ENCODE measurements around the gene ABCA9.
"Not testable (repeated sequence)": the region's sequence is repeated elsewhere in the genome, so short reads cannot be mapped to it uniquely, and the experiment has no call there.

ABCA9 gene

DNA sequence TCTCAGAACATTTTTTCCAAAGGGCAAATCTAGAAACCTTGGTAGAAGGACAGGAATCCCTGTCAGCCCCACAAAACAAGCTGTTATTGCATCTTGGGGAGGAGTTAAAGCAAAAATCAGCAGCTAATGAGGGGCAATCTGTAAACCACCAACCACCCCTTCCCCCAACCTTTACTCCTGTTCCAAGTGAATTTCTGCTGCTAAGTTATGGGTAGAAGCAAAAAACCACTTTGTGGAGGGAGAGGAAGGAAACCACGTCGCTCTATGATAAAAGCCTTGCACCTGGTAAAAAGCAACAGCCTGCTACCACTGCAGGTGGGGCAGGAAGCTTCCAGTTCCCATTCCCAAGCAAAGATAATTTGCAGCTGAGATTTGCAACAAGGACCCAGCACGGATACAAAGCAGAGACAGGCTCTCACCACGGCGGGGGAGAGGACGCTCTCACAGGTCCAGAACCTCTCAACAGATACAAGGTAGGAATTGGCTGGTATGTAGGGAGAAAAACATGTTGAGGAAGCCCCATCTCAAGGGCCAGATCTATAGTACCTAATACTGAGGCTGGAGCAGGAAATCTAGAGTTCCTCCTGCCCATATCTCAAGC lies 116.2 kb downstream of the ABCA9 start:
- Histone ChIP-seq H3K9ac (ENCODE audit: low read depth, low read length) (no peak overlapping the region), H3K9me3 (ENCODE audit: insufficient read depth, low read length, severe bottlenecking) (no peaks in the 10 kb centered on the region), H4K20me1 (ENCODE audit: insufficient read depth, low read length) (no peaks in the 10 kb centered on the region), H3K4me2 (ENCODE audit: insufficient read depth, low read length) (no peak overlapping the region), H2AFZ (ENCODE audit: low read depth, low read length) (no peak overlapping the region), H3K4me3 (ENCODE audit: low read depth in 1 of 2, low read length in 2 of 2) (no peak overlapping the region), H3K36me3 (ENCODE audit: insufficient read depth, low read length) (no peaks in the 10 kb centered on the region), H3K27me3 (ENCODE audit: insufficient read depth, low read length, poor library complexity) (no peaks in the 10 kb centered on the region), H3K27ac (ENCODE audit: low read length) (no peak overlapping the region), H3K79me2 (ENCODE audit: insufficient read depth, low read length) (no peaks in the 10 kb centered on the region), H3K4me1 (ENCODE audit: insufficient read depth, low read length) (no peaks in the 10 kb centered on the region)
- DNase-seq (peak; percentile 42), ATAC-seq (ENCODE audit: insufficient read depth, low read depth) (peak; percentile 79)
- TF ChIP-seq EZH2 (IDR thresholded peaks at IDR 0.05; ENCODE audit: borderline replicate concordance, low read depth, low read length, severe bottlenecking): no peak

- not testable (repeated sequence) for H3K4me3 ChIP-seq (ENCODE audit: low read depth in 1 of 2, low read length in 2 of 2); H3K36me3 ChIP-seq (ENCODE audit: insufficient read depth, low read length); H3K9me3 ChIP-seq (ENCODE audit: insufficient read depth, low read length, severe bottlenecking); H2AFZ ChIP-seq (ENCODE audit: low read depth, low read length); H4K20me1 ChIP-seq (ENCODE audit: insufficient read depth, low read length); H3K9ac ChIP-seq (ENCODE audit: low read depth, low read length); DNase-seq; ATAC-seq (ENCODE audit: insufficient read depth, low read depth); H3K79me2 ChIP-seq (ENCODE audit: insufficient read depth, low read length); H3K27ac ChIP-seq (ENCODE audit: low read length); H3K27me3 ChIP-seq (ENCODE audit: insufficient read depth, low read length, poor library complexity); H3K4me1 ChIP-seq (ENCODE audit: insufficient read depth, low read length); H3K4me2 ChIP-seq (ENCODE audit: insufficient read depth, low read length)
Observed at GRCh38 chr17:68943812-68944182, 116.9 kb downstream of the ABCA9 start.

- Histone ChIP-seq H4K20me1 (ENCODE audit: insufficient read depth, low read length) (no peaks in the 10 kb centered on the region), H3K4me3 (ENCODE audit: low read depth in 1 of 2, low read length in 2 of 2) (no peak overlapping the region), H3K9me3 (ENCODE audit: insufficient read depth, low read length, severe bottlenecking) (no peaks in the 10 kb centered on the region), H3K27me3 (ENCODE audit: insufficient read depth, low read length, poor library complexity) (no peaks in the 10 kb centered on the region), H3K4me1 (ENCODE audit: insufficient read depth, low read length) (no peaks in the 10 kb centered on the region), H2AFZ (ENCODE audit: low read depth, low read length) (no peak overlapping the region), H3K27ac (ENCODE audit: low read length) (no peak overlapping the region), H3K36me3 (ENCODE audit: insufficient read depth, low read length) (no peaks in the 10 kb centered on the region), H3K9ac (ENCODE audit: low read depth, low read length) (no peak overlapping the region), H3K4me2 (ENCODE audit: insufficient read depth, low read length) (no peak overlapping the region), H3K79me2 (ENCODE audit: insufficient read depth, low read length) (no peaks in the 10 kb centered on the region)
- TF ChIP-seq CTCF (IDR thresholded peaks at IDR 0.05; ENCODE audit: borderline replicate concordance, extremely low read depth, low read length, poor library complexity, severe bottlenecking) (no peak), EZH2 (IDR thresholded peaks at IDR 0.05; ENCODE audit: borderline replicate concordance, low read depth, low read length, severe bottlenecking) (no peak)
- ATAC-seq (ENCODE audit: insufficient read depth, low read depth) (no peak), DNase-seq (no peak)
Observed at GRCh38 chr17:68943123-68943811, 117.5 kb downstream of the ABCA9 start.

- no peaks in the 10 kb centered on the region for H4K20me1 ChIP-seq (ENCODE audit: insufficient read depth, low read length)
- H3K27me3 ChIP-seq (ENCODE audit: insufficient read depth, low read length, poor library complexity): no peaks in the 10 kb centered on the region
- no peak overlapping the region for H2AFZ ChIP-seq (ENCODE audit: low read depth, low read length)
- H3K9ac ChIP-seq (ENCODE audit: low read depth, low read length): no peak overlapping the region
- no peak overlapping the region for H3K27ac ChIP-seq (ENCODE audit: low read length)
- DNase-seq (no peak), ATAC-seq (ENCODE audit: insufficient read depth, low read depth) (no peak)
- H3K4me2 ChIP-seq (ENCODE audit: insufficient read depth, low read length): no peak overlapping the region
- H3K36me3 ChIP-seq (ENCODE audit: insufficient read depth, low read length): no peaks in the 10 kb centered on the region
- no peaks in the 10 kb centered on the region for H3K9me3 ChIP-seq (ENCODE audit: insufficient read depth, low read length, severe bottlenecking)
- no peaks in the 10 kb centered on the region for H3K79me2 ChIP-seq (ENCODE audit: insufficient read depth, low read length)
- H3K4me1 ChIP-seq (ENCODE audit: insufficient read depth, low read length): no peaks in the 10 kb centered on the region
- no peak for TF ChIP-seq CTCF (IDR thresholded peaks at IDR 0.05; ENCODE audit: borderline replicate concordance, extremely low read depth, low read length, poor library complexity, severe bottlenecking)
- no peak overlapping the region for H3K4me3 ChIP-seq (ENCODE audit: low read depth in 1 of 2, low read length in 2 of 2)
Observed at GRCh38 chr17:68942389-68942788, 118.3 kb downstream of the ABCA9 start.

Data from DND-41 (cell line).